Measurements from ENCODE around the gene ADAMTSL5.

GRCh38 chr19:1522061-1522460 is 9.2 kb upstream of the ADAMTSL5 start:
- TF ChIP-seq POLR2A (IDR thresholded peaks at IDR 0.05; ENCODE audit: low read length), result no peak
- no peak for TF ChIP-seq GATA1 (IDR thresholded peaks at IDR 0.05; ENCODE audit: low read depth, low read length)
